Stomach (tissue), 4 donors: ENCODE measurements around the gene PSMC4.

ENCODE experiments used
- EP300 ChIP-seq: sonication (generic); formaldehyde crosslinking; IDR thresholded peaks from one replicate; pipeline ENCODE4 v1.6.1; 2017; ENCODE audit warnings: antibody characterized with exemption
- POLR2A ChIP-seq, 4 donors: fragments of 450-650 bp; IDR thresholded peaks; one replicate each; pipeline ENCODE4 v1.6.1; 2016; ENCODE audit warnings: antibody characterized with exemption in 4 of 4, control low read depth in 2 of 4, mild to moderate bottlenecking in 1 of 4, moderate library complexity in 1 of 4
- POLR2AphosphoS5 ChIP-seq, 3 donors: sonication (generic); formaldehyde crosslinking; IDR thresholded peaks; one replicate each; pipeline ENCODE4 v1.6.1; 2016; ENCODE audit warnings: antibody characterized with exemption in 3 of 3
- TF ChIP-seq, protein P1 (sequence below), 7 experiments: fragments of 450-650 bp in 4 of 7; fragments of 200-600 bp in 3 of 7; sonication (generic) in 3 of 7; IDR thresholded peaks; one replicate each; pipeline ENCODE4 v1.5.1; 2016 to 2019; ENCODE audit warnings: antibody characterized with exemption in 7 of 7, control low read depth in 2 of 7, mild to moderate bottlenecking in 1 of 7

DNA sequence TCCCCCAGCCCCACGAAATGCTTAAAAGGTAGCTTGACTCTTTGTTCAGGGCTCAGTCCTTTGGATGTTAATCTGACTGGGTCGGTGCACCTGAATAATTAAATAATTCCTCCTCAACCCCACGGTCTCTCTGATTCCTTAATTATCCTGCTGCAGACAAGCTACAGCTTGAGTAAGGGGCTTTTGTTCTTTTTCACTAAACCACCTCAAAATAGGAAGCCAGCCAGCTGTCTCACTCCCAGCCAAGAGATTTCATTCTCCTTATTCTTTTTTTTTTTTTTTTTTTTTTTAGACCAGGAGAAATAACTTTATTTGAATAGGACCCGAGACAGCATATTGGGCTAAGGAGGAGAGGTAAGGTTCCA lies 28.6 kb upstream of the PSMC4 start:
- TF ChIP-seq, protein P1, sequence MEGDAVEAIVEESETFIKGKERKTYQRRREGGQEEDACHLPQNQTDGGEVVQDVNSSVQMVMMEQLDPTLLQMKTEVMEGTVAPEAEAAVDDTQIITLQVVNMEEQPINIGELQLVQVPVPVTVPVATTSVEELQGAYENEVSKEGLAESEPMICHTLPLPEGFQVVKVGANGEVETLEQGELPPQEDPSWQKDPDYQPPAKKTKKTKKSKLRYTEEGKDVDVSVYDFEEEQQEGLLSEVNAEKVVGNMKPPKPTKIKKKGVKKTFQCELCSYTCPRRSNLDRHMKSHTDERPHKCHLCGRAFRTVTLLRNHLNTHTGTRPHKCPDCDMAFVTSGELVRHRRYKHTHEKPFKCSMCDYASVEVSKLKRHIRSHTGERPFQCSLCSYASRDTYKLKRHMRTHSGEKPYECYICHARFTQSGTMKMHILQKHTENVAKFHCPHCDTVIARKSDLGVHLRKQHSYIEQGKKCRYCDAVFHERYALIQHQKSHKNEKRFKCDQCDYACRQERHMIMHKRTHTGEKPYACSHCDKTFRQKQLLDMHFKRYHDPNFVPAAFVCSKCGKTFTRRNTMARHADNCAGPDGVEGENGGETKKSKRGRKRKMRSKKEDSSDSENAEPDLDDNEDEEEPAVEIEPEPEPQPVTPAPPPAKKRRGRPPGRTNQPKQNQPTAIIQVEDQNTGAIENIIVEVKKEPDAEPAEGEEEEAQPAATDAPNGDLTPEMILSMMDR (IDR thresholded peaks at IDR 0.05) = no peak
- TF ChIP-seq EP300 (no peak), POLR2A (IDR thresholded peaks at IDR 0.05) (no peak), POLR2AphosphoS5 (IDR thresholded peaks at IDR 0.05) (no peak)
